ENCODE data around the gene RELCH.

Gene RELCH

DNA sequence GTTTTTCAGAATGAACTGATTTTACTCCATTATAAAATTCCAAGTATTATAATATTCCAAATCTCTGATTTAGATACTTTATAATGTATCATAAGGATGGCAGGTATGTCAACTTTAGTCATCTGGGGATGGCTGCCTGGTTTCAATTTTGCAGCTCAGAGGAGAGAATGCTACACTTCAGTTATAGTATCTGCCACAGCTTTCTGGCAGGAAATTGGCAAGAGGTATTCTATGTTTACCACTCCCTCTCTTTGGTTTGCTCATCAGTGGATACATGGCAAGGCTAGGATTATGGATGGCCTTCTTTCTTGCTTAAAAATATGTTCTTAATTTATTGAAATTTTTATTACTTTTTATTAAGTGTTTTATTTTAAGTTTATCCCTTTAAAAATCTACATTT lies 71.0 kb downstream of the RELCH start:
- DNase-seq = no peak

DNA sequence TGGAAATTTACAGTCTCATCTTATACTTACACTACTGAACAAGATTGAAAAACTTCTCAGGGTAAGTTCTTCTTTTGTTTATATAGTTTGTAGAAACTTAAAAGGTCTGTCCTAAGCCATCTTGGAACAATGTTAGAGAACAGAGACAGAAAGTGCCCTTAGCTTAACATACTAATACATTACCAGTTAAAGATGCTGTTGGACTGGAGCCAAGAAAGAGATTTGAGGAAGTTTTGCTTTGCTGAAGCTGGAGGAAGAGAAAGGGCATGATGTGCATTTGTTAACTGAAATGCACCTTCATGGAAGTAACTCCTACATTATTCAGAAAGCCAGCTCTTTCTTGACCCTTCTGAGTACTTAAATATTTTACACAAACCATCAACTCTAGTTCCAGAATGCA lies 71.6 kb downstream of the RELCH start:
- DNase-seq = no peak

DNA sequence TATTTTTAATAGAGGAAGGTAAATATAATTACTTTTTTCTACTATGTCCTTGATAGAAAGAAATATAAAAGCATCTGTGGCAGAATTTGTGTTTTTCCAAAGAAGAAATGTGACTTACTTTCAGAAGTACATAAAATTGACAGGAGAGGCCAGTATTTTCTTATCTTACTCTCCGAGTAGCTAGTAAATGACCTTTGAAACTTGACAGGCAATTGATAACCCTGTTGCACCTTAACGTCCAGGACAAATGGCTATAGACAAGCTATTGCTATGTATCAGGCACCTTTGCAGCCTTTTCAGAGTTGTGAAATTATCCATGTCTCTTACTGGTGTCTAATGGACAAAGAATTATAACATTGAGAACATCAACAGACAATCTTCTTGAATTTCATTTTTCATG lies 75.0 kb downstream of the RELCH start:
- no peak for DNase-seq

DNA sequence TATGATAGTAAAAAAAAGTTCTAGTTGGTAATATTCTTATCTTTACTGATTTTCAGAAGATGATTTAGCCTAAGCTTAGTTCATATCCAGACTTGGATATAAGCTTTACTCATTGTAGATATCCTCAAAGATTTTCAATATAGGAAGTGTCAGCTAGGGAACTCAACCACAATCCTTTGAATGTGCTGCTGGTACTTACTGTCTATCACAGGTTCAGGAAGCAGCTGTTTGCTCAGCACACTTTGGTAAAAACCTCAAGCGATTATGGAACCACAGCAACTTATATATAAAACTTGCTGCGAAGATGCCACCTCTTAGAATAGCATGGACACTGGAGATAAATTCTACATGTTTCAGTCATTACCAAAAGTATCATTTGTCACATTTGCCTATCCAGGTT lies 77.9 kb downstream of the RELCH start:
- no peak for DNase-seq

DNA sequence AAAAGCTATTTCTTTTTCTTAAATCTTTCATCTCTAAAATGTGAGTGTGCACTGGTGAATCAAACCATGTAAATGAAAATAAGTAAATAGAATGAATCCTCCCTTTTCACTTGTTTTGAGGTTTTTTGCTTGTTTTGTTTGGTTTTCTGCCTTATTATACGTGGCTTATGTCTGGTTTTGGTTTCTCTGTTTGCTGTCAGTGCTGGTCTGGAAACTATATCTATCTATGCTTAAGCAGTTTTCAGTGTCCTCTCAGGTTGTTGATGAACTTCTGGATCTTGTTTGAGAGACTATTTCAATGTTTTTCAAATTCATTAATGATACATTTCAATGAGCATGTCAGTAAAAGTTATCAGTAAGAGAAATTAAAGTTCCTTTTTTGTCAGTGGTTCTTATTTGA lies 90.0 kb downstream of the RELCH start:
- no peak for DNase-seq

DNA sequence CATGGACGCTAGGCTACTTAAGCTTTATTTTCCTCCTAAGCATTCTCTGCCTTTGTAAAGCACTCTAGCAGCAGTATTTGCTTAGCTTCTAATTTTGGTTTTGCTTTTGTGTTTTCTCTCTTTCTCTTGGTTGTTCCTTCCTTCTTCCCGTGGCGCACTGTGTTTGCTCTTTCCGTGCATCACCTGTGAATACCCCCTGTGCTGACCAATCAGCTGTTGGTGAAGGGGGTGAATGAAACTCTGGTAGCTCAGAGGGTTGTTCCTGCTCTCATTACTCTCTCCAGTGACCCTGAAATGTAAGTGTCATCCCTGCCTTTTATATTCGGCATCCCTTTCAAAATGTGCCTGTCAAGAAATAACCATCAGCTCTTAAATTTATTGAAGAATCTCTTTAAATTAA lies 92.5 kb downstream of the RELCH start:
- DNase-seq = no peak

GRCh38 chr18:62280058-62280457 lies 93.0 kb downstream of the RELCH start:
- no peak for DNase-seq

- no peak for DNase-seq
Measured at GRCh38 chr18:62280786-62281185, 93.7 kb downstream of the RELCH start.

GRCh38 chr18:62281684-62282083 lies 94.6 kb downstream of the RELCH start:
- DNase-seq = peak; percentile 58

GRCh38 chr18:62282188-62282629 lies 95.2 kb downstream of the RELCH start:
- DNase-seq = peak; percentile 56

DNA sequence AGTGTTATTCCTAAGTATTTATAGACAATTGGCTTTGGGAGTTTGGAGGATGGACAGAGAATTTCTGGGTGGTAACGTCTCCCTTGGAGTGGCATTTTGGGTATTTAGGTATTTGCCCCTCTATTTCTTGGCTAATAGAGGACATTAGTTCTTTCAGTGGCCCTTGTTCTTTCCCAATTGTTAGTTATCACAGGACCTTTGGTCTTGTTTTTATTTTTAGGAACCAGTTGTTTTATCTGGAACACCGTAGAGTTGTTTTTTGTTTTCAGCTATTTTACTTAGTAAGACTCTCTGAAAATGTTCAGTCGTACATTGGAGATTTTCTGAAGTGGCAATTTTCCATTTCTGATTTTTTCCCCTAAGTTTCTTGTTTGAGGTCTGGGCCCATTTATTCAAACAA lies 97.6 kb downstream of the RELCH start:
- DNase-seq = no peak

DNA sequence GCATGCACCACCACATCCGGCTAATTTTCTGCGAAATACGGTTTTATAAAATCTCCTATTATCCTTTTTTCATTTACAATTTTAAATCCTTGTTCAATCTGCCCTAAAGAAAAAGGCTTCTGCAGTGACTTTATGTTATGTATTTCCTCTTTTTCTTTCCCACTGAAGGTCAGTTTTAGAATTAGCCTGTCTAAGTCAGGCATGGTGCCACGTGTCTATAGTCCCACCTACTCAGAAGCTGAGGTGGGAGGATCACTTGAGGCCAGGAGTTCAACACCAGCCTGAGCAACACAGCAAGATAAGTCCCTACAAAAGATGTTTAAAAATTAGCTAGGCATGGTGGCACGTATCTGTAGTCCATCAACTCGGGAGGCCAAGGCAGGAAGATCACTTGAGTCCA lies 98.2 kb downstream of the RELCH start:
- DNase-seq = no peak

GRCh38 chr18:62287781-62288664 lies 101.0 kb downstream of the RELCH start:
- DNase-seq = no peak

DNA sequence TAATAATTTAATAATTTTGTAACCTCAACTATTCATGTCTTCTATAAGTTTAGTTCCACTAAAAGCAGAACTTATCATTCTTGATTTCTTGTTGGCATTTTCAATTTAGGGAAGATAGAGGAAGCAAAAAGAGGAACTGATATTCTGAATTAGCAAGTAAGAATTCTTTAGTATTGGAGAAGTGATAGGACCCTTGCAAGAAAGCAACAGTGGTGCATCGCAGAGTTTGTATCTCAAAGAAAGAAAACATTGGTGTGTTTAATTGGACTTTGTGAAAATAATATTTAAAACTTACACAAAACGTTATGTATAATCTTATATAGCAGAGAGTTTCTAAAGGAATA lies 101.6 kb downstream of the RELCH start:
- no peak for DNase-seq

- peak; percentile 29 for DNase-seq
Measured at GRCh38 chr18:62289047-62289446, 102.0 kb downstream of the RELCH start.

DNA sequence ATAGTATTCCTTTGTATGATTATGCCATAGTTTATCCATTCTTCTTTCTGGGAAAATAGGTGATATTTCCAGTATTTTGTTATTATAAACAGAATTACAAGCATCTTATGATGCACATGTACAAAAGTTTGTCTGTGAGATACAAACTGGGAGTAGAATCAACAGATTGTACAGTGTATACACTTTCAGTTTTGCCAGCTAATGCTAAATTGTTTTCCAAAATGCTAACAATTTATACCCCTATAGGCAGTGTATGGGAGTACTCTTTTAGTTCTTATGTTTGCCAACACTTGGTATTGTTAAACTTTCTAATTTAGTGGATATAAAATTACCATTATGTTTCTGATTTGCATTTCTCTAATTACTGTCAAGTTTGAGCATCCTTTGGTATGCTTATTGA lies 107.0 kb downstream of the RELCH start:
- DNase-seq = no peak

- no peak for DNase-seq
Measured at GRCh38 chr18:62300359-62300963, 113.4 kb downstream of the RELCH start.

GRCh38 chr18:62301322-62301721 lies 114.3 kb downstream of the RELCH start:
- no peak for DNase-seq

DNA sequence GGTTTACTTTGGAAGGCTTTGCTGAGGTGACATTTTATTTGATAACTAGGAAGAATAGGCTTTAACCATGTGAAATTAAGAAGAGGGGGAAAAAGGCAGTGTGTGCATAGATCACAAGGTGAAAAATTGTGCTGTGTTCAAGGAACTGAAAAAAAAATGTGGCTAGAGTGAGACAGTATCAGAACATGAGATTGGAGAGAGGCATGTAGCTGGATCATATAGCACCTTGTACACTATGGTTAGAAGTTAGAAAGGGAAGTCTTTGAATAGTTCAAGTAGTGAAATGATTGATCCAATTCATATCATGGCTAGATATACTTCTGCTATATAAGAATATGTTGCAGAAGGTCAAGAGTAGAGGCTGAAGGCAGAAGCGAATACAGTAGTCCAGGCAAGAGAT lies 125.8 kb downstream of the RELCH start:
- no peak for DNase-seq

- DNase-seq = no peak
Measured at GRCh38 chr18:62318228-62319180, 131.4 kb downstream of the RELCH start.

DNA sequence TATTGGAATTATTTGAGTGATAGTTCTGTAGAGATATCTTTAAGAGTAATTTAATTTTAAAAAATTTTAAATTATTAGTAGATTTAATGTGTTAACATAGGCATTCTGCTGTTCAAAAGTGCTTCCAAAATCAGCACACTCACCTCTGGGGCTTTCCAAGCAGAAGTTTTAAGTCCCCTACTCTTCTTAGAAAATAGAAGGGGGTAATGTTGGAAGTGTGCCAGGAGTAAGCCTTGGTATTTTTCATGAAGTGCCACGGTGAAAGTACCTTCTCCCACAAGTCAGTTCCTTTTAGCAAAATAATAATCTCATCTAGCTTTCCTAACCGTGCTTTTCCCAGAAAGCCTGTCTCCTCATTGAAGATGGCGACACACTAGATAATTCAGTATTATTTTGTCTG lies 134.1 kb downstream of the RELCH start:
- DNase-seq = no peak

DNA sequence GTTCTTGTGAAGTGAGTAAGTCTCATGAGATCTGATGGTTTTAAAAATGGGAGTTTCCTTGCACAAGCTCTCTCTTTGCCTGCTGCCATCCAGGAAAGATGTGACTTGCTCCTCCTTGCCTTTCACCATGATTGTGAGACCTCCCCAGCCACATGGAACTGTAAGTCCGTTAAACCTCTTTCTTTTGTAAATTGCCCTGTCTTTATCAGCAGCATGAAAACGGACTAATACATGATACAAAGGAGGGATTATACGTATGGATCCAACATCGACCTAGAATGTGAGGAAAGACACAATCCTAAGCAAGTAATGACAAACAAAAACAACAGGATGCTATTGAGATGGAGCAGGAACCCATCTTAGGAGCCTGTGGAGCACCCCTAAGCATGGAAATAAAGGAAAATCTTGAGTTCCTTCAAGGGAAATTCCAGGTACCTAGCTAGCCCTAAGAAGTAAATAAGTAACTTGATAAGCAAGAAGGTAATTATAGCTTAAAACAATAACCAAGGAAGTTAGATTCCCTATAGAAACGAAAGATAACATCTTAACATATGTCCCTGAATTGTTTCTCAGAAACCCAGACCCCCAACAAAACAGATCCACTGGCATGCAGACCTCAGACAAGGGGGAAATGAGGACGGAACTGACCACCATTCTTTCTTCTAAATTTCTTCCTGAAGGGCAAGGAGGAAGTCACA lies 136.6 kb downstream of the RELCH start:
- DNase-seq = no peak
